Endothelial cell of umbilical vein (primary cell): Measurements from ENCODE around the gene RALGAPA1.

ENCODE experiments used
- CTCF ChIP-seq, 2 donors: IDR thresholded peaks; 1 replicate in 1 of 2; 2 replicates in 1 of 2; pipeline ENCODE4 v1.5.1; 2011; ENCODE audit warnings: low read length in 2 of 2, mild to moderate bottlenecking in 2 of 2, moderate library complexity in 2 of 2, control low read depth in 1 of 2, inconsistent platforms in 1 of 2, low read depth in 1 of 2; ENCODE audit not compliant: insufficient read depth in 1 of 2; ENCODE audit errors: extremely low read depth in 1 of 2
- EZH2 ChIP-seq: IDR thresholded peaks from 2 replicates; pipeline ENCODE4 v1.6.1; 2012; ENCODE audit warnings: borderline replicate concordance, low read depth, mild to moderate bottlenecking, moderate library complexity, low read length, inconsistent platforms; ENCODE audit not compliant: severe bottlenecking
- GATA2 ChIP-seq: IDR thresholded peaks from 2 replicates; pipeline ENCODE4 v1.7.0; 2011; ENCODE audit warnings: low read depth, mild to moderate bottlenecking, moderate library complexity, mixed read lengths, low read length; ENCODE audit not compliant: insufficient read length, insufficient read depth
- JUN ChIP-seq: IDR thresholded peaks from 2 replicates; pipeline ENCODE4 v1.6.1; 2011; ENCODE audit warnings: borderline replicate concordance, low read depth; ENCODE audit not compliant: insufficient read length, insufficient read depth
- POLR2A ChIP-seq: IDR thresholded peaks from 2 replicates; pipeline ENCODE4 v1.6.1; 2012; ENCODE audit warnings: low read depth, mild to moderate bottlenecking, control low read depth, low read length
- POLR2AphosphoS5 ChIP-seq: IDR thresholded peaks from 2 replicates; pipeline ENCODE4 v1.6.1; 2012; ENCODE audit warnings: low read depth, mild to moderate bottlenecking, control low read depth, low read length, moderate library complexity; ENCODE audit not compliant: insufficient read depth
- TF ChIP-seq, protein P1 (sequence below): IDR thresholded peaks from 2 replicates; pipeline ENCODE4 v1.6.1; 2011; ENCODE audit not compliant: insufficient read depth, insufficient read length

DNA sequence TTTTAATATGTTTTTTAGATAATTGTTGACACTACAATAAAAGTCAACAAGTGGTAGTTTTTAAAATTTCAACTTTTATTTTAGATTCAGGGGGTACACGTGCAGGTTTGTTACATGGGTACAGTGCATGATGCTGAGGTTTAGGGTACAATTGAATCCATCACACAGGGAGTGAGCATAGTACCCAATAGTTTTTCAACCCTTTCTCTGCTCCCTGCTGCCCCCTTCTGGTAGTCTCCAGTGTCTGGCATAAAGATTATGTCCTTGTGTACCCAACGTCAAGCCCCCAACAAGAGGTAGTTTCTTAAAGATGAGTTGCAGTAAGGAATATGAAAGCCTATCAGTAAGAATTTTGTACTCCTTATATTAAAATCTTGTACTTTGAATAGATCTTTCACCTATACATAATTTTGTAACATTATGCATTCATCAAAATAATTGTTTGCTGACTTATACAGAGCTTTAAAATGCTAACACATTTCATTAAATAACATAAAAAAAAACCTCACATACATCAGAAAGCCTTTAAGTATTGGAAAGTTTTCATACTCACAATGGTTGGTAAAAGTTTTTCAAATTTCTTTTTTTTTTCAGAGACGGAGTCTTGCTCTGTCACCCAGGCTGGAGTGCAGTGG lies 5.4 kb upstream of the RALGAPA1 start:
- TF ChIP-seq CTCF (IDR thresholded peaks at IDR 0.05; ENCODE audit: extremely low read depth in 1 of 2, insufficient read depth in 1 of 2, low read depth in 1 of 2, low read length in 2 of 2): peak; percentile 64 to 75
- TF ChIP-seq, protein P1, sequence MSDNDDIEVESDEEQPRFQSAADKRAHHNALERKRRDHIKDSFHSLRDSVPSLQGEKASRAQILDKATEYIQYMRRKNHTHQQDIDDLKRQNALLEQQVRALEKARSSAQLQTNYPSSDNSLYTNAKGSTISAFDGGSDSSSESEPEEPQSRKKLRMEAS: no peak
- TF ChIP-seq EZH2: no peak
- no peak for TF ChIP-seq POLR2A
- no peak for TF ChIP-seq POLR2AphosphoS5
- no peak for TF ChIP-seq GATA2
- TF ChIP-seq JUN: no peak
